ENCODE results near the gene HOXA2.

HOXA2 gene

DNA sequence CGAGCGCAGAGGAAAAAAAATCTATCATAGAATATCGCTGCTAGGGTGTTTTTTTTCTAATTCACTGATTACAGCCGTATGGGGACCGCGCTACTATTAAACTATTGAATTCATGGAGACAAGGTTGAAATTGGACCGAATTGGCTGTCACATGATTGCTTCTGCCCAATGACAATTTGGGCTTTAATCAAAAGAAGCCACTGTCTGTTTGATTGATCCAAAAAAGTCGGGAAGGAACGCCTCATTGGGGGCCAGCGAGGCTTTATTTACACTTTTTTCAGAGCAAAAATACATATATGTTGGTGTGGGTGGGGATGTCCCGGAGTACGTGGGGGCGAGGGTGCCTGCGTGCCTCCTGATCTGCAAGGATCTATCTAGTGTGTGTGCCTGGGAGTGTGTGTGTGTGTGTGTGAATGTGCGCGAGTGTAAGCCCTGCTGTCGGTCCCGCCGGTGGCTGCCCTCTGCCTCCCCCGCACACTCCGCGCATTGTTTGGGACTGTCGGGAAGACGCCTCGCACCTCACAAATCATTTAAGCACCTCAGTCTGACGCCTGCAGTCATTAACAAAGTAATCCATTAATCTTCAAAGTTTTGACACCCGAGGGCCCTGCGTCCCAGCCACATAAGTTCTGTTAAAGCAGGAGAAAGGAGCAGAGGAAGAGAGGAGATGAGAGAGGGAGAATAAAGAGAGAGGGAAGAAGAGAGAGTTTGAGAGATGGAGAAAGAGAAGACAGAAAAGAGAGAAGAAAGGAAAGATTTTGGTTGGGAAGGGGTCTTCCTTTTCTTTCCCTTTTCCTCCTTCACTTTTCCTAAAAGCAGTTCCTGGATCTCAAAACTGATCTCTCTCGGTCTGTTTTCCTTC is at the start of gene HOXA2:
Gene HOXA2, minus strand, starts transcription at position 103 of the 862 bp plus-strand sequence. CDS start 183 bp downstream, outside the sequence.
- H3K4me3 ChIP-seq (ENCODE audit: low read depth, low read length): no peak within 1 kb of the TSS

DNA sequence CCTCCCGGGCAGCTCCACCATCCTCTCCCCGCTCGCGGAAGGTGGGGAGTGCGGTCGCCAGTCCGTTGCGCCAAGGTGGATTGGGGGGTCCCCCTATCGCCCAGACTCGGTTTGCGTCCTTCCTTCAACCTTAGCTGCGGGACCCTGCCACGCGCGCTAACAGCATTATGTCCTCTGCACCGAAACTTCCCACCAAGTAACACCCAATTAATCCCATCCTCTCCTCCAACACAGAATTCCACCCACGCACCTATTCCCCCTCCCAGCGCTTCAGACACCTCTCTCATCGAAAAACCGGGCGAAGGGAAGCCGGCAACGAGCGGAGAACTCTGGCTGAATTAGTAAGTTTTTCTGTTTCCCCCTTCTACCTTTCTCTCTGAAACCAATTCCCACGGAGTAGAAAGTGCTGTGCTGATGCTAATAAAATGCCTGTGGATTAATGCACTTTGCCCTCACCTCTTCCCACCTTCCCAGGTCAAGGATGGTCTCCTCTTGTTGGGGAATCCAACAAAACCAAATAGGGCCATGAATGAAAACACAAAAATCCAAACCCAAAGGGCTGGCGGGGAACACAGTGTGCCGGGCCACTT is 49.0 kb upstream of the HOXA2 start:
- H3K4me3 ChIP-seq (ENCODE audit: low read depth, low read length): no peak overlapping the region

DNA sequence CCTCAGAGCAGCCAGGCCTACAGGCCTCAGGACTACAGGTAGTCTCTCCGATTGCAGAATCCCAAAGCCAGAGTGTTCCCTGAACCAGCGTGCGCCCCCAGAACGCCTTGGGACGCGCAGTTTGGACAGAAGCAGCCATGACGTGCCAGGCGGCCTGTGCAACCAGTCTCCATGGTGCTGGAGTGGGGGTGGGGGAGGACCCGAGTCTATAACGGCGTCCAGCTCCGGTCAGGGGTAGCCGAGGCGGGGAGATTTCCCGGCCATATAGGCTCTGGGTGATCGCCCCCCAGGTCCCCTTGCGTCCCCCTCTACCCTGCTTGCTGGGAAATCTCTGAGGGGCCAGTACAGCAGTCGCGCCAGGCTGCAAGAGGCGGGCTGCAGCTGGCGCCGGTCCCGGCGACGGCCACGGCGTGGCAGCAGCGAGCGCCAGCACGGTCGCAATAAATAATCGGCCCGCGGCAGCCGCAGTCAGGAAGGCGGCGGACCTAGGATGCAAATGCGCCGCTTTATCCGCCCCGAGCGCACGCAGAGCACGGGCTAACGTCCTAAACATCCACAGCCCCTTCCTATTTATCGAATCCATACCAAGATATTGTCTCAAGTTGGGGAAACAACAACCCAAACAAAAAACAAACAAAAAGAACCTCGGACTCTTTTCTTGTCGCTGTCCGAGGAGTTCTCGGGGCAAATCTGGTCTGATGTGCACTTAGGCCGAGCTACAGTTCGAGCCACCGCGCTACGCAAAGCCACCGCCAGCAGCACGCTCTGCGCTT is 48.3 kb upstream of the HOXA2 start:
- no peak overlapping the region for H3K4me3 ChIP-seq (ENCODE audit: low read depth, low read length)

DNA sequence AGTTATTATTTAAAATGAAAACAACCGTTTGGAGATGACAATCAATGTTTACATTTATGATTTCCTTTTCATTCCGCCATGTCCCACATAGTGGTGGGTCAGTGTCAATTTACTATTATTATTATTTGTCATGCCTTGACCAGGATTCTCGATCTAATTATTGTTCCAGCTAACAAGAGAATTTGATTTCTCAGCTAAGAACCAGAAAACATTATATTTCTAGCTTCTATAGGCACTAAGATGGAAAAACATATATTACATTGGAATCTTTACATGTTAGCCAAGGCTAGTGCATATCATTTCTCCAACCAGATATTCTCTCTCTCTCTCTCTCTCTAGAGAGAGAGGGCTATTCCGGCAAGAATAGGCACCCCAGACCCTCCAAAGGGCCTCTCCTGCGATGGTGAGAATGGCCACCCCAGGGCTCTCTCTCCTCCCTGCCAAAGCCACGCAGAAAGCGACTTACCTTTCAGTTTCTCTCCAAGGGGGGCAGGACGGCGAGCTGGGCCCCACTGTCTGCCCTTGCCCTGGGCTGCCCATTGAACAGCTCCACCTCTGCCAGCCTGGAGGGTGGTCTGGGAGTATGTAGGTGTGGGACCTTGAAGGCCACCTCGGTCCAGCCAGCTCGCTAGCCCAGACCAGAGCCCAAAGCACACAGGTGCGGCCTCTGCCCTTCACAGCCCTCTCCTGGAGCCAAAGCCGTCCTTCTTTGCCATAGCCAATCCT is 47.5 kb upstream of the HOXA2 start:
- H3K4me3 ChIP-seq (ENCODE audit: low read depth, low read length): no peak overlapping the region

DNA sequence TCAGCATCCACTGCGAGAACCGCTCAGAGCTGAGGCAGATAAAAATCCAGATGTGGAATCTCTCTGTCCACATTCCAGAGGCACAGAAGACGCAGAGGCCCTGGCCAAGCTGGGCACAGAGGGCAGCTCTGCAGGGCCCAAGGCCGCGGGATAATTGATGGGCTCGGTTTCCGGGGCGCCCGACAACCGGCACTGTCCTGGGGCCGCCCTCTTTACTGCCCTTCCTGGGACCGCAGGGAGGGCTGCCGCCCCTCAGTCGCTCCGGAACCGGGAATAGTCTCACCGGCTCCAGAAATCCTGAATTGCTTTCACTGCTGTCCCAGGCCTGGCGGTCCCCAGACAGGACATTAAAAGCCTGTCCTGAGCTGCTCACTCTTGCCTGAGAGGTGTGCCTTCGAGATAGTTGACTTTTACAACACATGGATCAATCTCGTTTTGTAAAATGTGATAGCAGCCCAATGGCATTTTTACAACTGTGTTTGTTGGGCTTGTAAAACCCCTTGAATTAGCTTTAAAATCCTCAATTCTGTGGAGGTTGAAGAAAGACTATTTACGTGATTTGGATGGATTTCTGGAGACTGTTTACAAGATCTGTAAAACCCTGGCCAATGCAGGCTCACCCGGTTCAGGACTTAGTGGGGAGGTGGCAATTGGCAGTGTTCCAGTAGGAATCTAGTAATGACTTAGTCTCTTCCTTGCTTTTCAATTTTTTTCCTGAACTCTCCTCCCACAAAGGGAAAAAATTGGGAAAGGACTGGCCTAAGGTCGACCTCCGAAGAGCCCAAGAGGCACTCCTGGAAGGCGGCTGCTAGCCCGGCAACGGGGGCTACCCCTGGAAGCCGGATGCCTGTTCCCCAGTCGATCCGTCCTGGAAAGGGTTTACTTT is 46.5 kb upstream of the HOXA2 start:
- no peak overlapping the region for H3K4me3 ChIP-seq (ENCODE audit: low read depth, low read length)

DNA sequence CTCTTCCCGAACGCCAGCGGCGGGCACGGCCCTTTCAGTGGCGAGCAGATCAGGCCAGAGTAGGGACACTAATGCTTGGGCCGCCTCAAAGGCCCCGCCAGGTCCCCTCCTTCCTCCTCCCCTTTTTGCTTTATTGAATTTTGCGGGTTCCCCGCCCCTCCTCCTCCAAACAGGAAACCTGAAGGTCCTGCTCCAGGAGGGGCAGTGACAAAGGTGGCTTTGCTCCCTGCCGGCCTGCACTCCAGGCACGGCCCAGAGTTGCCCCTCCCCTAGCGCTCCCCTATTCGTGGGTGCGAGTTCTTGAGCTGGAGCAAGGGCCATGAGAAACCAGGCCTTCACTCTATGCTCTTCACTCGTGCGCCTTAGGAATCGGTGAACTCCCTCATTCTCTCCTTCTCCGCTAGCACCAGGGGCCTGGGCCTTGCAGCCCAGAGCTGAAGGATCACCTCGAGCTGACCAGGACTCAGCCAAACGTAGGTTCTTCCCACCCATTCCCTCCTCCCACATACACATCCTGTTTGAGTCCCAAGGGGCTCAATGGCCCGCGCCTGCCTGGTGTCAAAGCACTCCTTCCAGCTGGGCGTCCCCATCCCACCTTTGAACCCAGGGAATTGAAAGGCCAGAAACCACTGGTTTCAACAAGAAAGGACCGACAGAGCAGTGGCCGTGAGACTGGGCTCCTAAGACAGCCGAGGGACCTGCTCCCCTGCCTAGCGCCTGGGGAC is 45.7 kb upstream of the HOXA2 start:
- H3K4me3 ChIP-seq (ENCODE audit: low read depth, low read length): no peak overlapping the region

DNA sequence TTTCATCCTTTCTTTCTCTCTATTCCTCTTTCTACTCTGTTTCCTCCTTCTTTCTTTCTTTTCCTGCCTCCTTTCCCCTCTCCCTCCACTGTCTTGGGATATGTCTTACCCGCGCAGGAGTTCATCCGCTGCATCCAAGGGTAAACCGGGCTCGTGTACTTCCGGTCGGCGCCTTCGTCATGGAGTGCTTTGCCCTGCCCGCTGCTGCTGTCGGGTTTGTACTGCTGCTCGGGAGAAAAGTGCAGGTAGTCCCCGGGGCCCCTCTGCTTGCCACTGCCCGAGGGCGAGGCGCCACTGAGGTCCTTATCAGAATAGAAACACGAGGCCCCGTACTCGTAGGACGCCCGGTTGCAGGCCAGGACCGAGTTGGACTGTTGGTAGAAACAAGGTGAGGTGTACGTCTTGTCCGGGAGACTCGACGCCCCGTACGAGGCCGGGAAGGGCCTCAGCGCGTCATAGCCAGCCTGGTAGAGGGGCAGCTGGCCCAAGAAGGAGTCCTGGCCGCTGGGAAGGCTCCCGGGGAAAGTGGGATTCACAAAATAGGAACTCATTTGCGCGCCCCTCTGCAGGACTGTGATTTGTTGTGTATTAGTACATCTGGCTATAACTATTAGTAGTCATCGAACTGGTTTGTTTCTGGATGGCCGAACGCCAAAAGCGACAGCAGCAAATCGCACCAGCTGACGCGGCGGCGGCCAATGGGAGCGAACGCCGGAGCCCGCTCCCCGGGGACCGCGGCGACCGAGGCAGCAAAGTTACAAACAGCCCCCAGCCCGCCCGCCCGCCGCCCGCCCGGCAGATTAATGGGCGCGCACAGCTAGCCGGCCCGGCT is 44.9 kb upstream of the HOXA2 start, which contains the start of gene HOXA6:
Gene HOXA6, minus strand, starts transcription at position 576 of the 832 bp plus-strand sequence. Its CDS starts 25 bp downstream, at position 551.
- no peak within 1 kb of the TSS for H3K4me3 ChIP-seq (ENCODE audit: low read depth, low read length)

DNA sequence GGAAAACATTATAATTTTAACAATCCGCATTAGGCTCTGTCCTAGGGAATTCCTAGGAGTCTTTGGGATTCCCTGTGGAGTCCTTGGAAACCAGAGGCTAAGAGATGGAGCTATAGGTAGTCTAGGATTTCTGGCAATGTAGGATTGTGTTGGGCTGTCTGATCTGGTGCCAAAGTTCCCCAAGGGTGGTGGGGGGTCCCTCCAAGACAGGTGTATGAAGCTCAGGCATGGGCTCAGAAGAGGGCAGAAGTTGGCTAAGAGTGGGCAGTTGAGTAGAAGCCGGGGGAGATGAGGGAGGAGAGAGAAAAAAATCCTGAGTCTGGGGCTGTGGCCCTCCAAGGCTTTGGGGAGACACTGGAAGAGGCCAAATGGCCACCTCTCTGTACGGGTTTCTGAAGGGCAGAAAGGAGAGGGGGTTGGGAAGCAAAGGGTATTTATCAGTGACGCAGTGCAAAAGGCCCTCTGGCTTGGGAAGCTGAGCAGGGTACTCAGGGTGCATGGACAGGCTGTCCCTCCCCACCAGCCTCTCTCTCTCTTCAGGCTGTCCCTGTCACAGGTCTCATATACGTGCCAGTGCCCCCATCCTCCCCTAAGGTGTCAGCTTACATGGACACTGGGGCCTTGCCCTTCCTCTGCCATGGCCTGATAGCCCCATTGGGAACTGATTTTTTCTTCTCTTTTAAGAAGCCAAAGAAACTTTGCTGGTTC is 44.2 kb upstream of the HOXA2 start:
- no peak overlapping the region for H3K4me3 ChIP-seq (ENCODE audit: low read depth, low read length)

DNA sequence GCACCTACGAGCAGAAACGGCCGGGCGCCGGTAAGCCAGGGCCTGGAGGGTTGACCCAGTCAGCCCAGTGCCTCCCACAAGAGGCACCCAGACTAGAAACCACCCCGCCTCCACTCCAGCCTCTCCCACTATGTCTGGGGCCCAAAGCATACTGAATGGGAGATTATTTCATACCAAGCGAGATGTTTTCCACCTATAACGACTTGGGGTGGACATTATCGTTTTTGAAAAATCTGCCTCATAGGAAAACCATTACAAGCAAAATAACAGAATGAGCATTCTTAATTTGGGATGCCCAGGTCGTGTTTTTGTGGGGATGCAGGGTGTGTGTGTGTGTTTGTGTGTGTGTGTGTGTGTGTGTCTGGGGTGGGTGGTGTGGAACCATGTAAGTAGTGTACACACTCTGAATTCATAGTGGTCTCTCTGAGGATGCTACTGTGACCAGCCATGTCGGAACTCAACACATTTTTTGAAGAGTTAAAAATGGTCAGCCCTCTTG is 43.5 kb upstream of the HOXA2 start:
- H3K4me3 ChIP-seq (ENCODE audit: low read depth, low read length): no peak overlapping the region

DNA sequence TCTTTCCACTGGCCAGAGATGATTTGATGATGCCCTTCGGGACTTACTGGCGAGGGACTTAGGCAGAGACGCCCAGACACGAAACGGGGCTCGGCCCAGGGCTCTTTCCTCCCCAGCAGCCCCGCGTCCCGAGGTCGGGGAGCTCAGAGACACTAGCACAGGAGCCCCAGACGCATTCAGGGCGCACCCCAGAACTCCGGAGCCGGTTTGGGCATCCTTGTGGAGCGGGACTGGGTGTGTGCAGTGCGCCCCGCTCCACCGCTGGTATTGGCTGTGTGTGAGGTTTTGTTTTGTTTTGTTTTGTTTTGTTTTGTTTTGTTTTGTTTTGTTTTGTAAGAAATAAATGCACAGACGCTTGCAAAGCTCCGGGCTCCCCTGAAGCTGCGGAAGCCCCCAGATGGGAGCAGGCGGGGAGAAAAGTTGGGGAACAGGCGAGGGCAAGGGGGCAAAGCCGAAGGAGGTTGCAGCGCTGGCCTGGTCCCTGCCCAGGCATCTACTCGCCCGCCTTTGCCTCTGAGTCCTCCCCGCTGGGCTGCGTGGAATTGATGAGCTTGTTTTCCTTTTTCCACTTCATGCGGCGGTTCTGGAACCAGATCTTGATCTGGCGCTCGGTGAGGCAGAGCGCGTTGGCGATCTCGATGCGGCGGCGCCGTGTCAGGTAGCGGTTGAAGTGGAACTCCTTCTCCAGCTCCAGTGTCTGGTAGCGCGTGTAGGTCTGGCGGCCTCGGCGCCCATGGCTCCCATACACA is 42.9 kb upstream of the HOXA2 start:
- H3K4me3 ChIP-seq (ENCODE audit: low read depth, low read length): no peak overlapping the region

DNA sequence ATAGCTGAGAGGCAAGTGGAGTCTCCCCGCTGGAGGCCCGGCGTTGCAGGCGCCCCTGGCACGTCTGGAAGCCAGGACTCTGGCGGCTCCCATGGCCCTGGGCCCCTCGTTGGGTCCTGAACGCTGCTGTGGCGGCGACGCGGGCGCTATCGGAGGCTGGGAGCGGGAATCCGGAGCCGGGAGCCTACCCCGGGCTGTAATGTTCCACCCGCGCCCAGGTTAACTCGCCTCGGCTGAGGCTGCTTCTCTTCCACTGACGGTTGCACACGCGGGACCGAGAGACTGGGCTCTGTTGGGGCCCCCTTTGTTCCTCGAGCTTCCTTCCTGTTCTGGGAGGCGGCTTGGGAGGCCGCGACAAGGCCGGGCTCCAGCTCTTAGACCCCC is 42.3 kb upstream of the HOXA2 start:
- H3K4me3 ChIP-seq (ENCODE audit: low read depth, low read length): no peak overlapping the region

DNA sequence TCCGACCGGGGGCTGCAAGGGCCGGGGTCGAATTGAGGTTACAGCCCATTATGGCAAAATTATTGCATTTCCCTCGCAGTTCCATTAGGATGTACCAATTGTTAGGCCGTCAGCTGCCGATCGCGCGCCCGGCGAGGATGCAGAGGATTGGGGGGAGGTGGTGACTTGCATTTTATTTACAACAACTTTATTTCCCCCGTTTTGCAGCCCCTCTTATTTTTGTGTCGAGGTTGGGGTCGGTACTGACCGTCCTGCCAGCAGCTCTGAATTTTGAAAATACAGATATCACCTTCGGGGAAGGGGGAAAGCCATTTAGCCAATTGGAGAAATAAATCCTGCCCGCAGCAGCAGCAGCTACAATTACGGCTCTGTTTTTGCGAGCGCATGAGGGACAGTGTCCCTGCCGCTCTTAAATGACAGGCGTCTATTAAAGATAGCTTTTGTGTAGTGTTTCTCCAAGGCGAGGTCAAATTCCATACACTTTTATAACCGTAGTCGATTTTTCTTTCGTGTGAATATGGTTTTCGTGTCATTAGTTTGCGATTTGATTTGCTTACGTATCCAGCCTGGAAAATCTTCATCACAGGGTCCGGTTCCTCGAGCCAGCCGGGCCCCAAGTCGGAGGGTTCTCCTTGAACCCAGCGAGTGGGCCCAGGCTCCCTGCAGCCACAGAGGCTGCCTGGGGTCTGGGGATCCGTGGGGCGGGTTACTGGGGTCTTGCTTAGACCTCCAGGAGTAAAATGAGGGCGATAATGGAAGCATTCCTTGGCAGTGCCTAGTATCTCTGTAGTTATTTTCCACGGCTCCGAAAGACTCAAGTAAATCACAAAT is 41.7 kb upstream of the HOXA2 start:
- H3K4me3 ChIP-seq (ENCODE audit: low read depth, low read length): no peak overlapping the region

DNA sequence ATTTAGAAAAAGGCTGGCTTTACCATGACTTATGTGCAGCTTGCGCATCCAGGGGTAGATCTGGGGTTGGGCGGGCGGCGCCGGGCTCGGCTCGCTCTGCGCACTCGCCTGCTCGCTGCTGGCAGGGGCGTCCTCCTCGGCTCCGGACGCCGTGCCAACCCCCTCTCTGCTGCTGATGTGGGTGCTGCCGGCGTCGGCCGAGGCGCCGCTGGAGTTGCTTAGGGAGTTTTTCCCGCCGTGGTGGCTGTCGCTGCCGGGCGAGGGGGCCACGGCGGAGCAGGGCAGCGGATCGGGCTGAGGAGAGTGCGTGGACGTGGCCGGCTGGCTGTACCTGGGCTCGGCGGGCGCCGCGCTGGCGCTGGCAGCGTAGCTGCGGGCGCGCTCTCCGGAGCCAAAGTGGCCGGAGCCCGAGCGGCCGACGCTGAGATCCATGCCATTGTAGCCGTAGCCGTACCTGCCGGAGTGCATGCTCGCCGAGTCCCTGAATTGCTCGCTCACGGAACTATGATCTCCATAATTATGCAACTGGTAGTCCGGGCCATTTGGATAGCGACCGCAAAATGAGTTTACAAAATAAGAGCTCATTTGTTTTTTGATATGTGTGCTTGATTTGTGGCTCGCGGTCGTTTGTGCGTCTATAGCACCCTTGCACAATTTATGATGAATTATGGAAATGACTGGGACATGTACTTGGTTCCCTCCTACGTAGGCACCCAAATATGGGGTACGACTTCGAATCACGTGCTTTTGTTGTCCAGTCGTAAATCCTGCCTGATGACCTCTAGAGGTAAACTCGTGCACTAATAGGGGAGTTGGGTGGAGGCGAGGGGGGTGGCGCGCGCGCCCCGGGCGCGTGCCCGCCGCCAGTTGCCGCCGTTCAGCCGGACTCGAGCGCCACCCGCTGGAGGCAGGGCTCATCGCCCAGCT is 40.8 kb upstream of the HOXA2 start, which contains the start of gene HOXA5:
Gene HOXA5, minus strand, starts transcription at position 659 of the 927 bp plus-strand sequence. Its CDS starts 74 bp downstream, at position 585.
- peak within 1 kb of the TSS; percentile 13 for H3K4me3 ChIP-seq (ENCODE audit: low read depth, low read length)

DNA sequence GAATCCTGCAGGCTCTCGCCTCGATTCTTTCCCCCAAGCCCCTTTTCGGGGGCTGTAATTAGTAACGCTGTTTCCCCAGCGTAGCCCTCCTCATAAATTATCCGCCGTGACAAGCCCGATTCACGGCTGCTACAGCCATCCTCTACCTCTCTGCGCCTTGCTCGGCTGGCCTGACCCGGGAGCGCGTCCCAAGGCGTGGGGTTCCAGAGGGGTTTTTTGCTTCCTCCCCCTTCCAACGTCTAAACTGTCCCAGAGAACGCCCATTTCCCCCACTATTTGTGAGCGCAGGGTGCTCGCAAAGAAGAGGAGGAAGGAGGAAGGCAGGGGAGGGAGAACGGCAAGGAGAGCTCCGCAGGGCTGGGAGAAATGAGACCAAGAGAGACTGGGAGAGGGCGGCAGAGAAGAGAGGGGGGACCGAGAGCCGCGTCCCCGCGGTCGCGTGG is 40.1 kb upstream of the HOXA2 start:
- no peak overlapping the region for H3K4me3 ChIP-seq (ENCODE audit: low read depth, low read length)

All from iPS-11a (cell line).